IgD-negative memory B cell (primary cell): Measurements from ENCODE around the gene MYH11. TPM values are rescaled to one million over a fixed set of nuclear protein-coding genes. Genes with fewer than 3 reads are reported as not detected.
"Not testable (repeated sequence)": the region's sequence is repeated elsewhere in the genome, so short reads cannot be mapped to it uniquely, and the experiment has no call there.

Experiments
- H3K27ac Mint-ChIP-seq, 3 donors: one replicate each; pipeline ENCODE4 v1.8.0; 2020 to 2022; ENCODE audit warnings: mild to moderate bottlenecking in 3 of 3, mixed read lengths in 3 of 3, moderate library complexity in 1 of 3
- H3K27me3 Mint-ChIP-seq: one replicate; pipeline ENCODE4 v1.8.0; 2021; ENCODE audit warnings: mixed read lengths
- H3K36me3 Mint-ChIP-seq: one replicate; pipeline ENCODE4 v1.8.0; 2020; ENCODE audit warnings: mild to moderate bottlenecking, mixed read lengths
- H3K4me1 Mint-ChIP-seq, 3 donors: one replicate each; pipeline ENCODE4 v1.8.0; 2020 to 2022; ENCODE audit warnings: mixed read lengths in 3 of 3, mild to moderate bottlenecking in 1 of 3
- H3K4me3 Mint-ChIP-seq, 4 donors: one replicate each; pipeline ENCODE4 v1.8.0; 2020 to 2022; ENCODE audit warnings: mild to moderate bottlenecking in 4 of 4, mixed read lengths in 4 of 4, moderate library complexity in 3 of 4
- H3K9me3 Mint-ChIP-seq, 3 donors: one replicate each; pipeline ENCODE4 v1.8.0; 2020 to 2021; ENCODE audit warnings: mixed read lengths in 3 of 3, mild to moderate bottlenecking in 1 of 3
- polyA plus RNA-seq: library from polyadenylated mRNA; unstranded; fragments of 300-500 nt; fragmentation: Illumina TruSeq; gene quantifications from one replicate; pipeline ENCODE4 v1.2.3, GENCODE V29; 2021

Gene MYH11
- polyA plus RNA-seq, 1 donor from 2014 or later, result 3.9 TPM

DNA sequence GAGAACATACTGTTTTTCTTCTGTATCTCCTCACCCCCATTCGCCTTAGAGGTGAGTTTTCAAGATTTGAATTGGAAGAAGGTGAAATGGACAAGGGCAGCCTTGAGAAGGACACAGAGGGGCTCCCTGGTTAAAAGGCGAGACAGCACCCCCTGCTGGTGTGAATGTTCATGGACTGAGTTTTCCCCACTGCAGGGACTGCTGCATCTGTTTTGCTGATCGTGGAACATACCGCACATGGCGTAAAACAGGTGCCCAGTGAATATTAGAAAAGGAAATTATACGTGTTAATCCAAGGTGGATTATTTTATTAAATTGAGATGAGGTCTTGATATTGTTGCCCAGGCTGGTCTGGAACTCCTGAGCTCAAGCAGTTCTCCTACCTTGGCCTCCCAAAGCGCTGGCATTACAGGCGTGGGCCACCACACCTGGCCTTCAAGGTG is 152.3 kb downstream of the MYH11 start:
- H3K27me3 Mint-ChIP-seq, result no peaks in the 10 kb centered on the region
- H3K4me3 Mint-ChIP-seq, result no peak overlapping the region
- no peaks in the 10 kb centered on the region for H3K9me3 Mint-ChIP-seq
- H3K4me1 Mint-ChIP-seq, result peaks cover 3 to 5% (median 4%) of the 10 kb centered on the region in 3 donors
- peak overlapping the region in 2 of 3 donors; percentile 45 to 71 for H3K27ac Mint-ChIP-seq
- peaks cover 2% of the 10 kb centered on the region for H3K36me3 Mint-ChIP-seq

GRCh38 chr16:15703029-15703736 is 153.6 kb downstream of the MYH11 start:
- no peaks in the 10 kb centered on the region for H3K27me3 Mint-ChIP-seq
- no peaks in the 10 kb centered on the region for H3K9me3 Mint-ChIP-seq
- peaks cover 2% of the 10 kb centered on the region for H3K36me3 Mint-ChIP-seq
- no peak overlapping the region for H3K4me3 Mint-ChIP-seq
- peaks cover 3 to 5% (median 4%) of the 10 kb centered on the region in 3 donors for H3K4me1 Mint-ChIP-seq
- peak overlapping the region; percentile 58 to 67 (median 67) for H3K27ac Mint-ChIP-seq

GRCh38 chr16:15701975-15702970 is 154.6 kb downstream of the MYH11 start:
- H3K9me3 Mint-ChIP-seq, result no peaks in the 10 kb centered on the region
- H3K4me3 Mint-ChIP-seq, result no peak overlapping the region
- peaks cover 2% of the 10 kb centered on the region for H3K36me3 Mint-ChIP-seq
- peaks cover 3 to 5% (median 4%) of the 10 kb centered on the region in 3 donors for H3K4me1 Mint-ChIP-seq
- no peaks in the 10 kb centered on the region for H3K27me3 Mint-ChIP-seq
- H3K27ac Mint-ChIP-seq, result peak overlapping the region; percentile 58 to 84 (median 67)

GRCh38 chr16:15701367-15701766 is 155.5 kb downstream of the MYH11 start:
- Mint-ChIP-seq H3K4me1 (peaks cover 3 to 5% (median 4%) of the 10 kb centered on the region in 3 donors), H3K27me3 (no peaks in the 10 kb centered on the region), H3K4me3 (no peak overlapping the region), H3K36me3 (peaks cover 2% of the 10 kb centered on the region), H3K9me3 (no peaks in the 10 kb centered on the region), H3K27ac (no peak overlapping the region)

- no peak overlapping the region for H3K4me3 Mint-ChIP-seq
- no peaks in the 10 kb centered on the region for H3K36me3 Mint-ChIP-seq
- no peak overlapping the region for H3K27ac Mint-ChIP-seq
- H3K9me3 Mint-ChIP-seq, result no peaks in the 10 kb centered on the region
- peaks cover 3 to 5% (median 4%) of the 10 kb centered on the region in 3 donors for H3K4me1 Mint-ChIP-seq
- H3K27me3 Mint-ChIP-seq, result no peaks in the 10 kb centered on the region
Observed at GRCh38 chr16:15699819-15700218, 157.0 kb downstream of the MYH11 start.

DNA sequence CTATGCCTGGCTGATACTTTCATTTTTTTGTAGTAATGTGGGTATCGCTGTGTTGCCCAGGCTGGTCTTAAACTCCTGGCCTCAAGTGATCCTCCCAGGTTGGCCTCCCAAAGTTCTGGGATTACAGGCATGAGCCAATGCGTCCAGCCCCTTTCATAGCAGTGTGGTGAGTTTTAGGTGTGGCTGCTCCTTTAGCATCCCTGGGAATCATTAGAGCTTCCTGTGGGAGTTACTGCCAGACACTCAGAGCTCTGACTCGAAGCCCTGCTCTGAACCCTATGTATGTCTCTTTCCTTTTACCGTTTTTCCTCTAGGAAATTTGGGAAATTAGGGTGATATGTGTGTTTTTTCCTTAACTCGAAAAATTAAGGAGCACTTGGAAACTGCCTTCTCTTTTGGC is 162.3 kb downstream of the MYH11 start:
- peak overlapping the region in 1 of 3 donors; percentile 46 for H3K27ac Mint-ChIP-seq
- H3K4me3 Mint-ChIP-seq, result no peak overlapping the region
- H3K4me1 Mint-ChIP-seq, result peaks cover 0 to 2% (median 0%) of the 10 kb centered on the region in 3 donors
- no peaks in the 10 kb centered on the region for H3K9me3 Mint-ChIP-seq
- H3K36me3 Mint-ChIP-seq, result no peaks in the 10 kb centered on the region
- H3K27me3 Mint-ChIP-seq, result no peaks in the 10 kb centered on the region

DNA sequence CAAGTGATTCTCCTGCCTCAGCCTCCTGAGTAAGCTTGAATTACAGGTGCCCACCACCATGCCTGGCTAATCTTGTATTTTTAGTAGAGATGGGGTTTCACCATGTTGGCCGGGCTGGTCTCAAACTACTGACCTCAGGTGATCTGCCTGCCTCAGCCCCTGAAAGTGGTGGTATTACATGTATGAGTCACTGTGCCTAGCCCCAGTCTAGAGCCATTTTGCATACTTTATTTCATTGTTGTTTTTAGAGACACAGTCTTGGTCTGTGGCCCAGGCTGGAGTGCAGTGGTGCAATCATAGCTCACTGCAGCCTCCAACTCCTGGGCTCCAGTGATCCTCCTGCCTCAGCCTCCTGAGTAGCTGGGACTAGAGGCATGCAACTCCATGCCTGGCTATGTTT is 164.3 kb downstream of the MYH11 start:
- H3K27ac Mint-ChIP-seq, H3K4me3 Mint-ChIP-seq, H3K4me1 Mint-ChIP-seq, H3K9me3 Mint-ChIP-seq, H3K27me3 Mint-ChIP-seq, H3K36me3 Mint-ChIP-seq: not testable (repeated sequence)

- Mint-ChIP-seq H3K27me3 (no peaks in the 10 kb centered on the region), H3K4me1 (peaks cover 0 to 2% (median 0%) of the 10 kb centered on the region in 3 donors), H3K27ac (no peak overlapping the region), H3K4me3 (no peak overlapping the region), H3K9me3 (no peaks in the 10 kb centered on the region), H3K36me3 (peaks cover 5% of the 10 kb centered on the region)
Observed at GRCh38 chr16:15691046-15691445, 165.8 kb downstream of the MYH11 start.

- no peak overlapping the region for H3K4me3 Mint-ChIP-seq
Observed at GRCh38 chr16:15690296-15690695, 166.5 kb downstream of the MYH11 start.

DNA sequence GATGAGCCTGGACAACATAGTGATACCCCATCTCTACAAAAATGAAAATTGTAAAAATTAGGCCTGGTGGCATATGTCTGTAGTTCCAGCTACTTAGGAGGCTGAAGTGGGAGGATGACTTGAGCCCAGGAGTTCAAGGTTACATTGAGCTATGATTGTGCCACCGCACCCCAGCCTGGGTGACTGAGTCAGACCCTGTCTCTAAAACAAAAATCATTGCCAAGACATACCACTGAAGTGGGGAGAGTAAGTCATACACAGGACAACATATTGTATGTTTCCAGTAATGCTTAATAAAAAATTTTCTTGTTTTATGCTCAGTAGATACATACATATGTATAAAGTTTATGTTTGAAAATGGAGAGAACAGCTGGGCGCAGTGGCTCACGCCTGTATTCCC is 167.5 kb downstream of the MYH11 start:
- Mint-ChIP-seq H3K9me3 (no peaks in the 10 kb centered on the region), H3K4me3 (peak overlapping the region in 1 of 4 donors; percentile 8), H3K27ac (peak overlapping the region in 1 of 3 donors; percentile 61), H3K27me3 (no peaks in the 10 kb centered on the region), H3K4me1 (peaks cover 0 to 2% (median 0%) of the 10 kb centered on the region in 3 donors), H3K36me3 (peaks cover 5% of the 10 kb centered on the region)

More at GRCh38 chr16:15690296-15690695, 166.5 kb downstream of the MYH11 start:
- Mint-ChIP-seq H3K27ac (no peak overlapping the region), H3K9me3 (no peaks in the 10 kb centered on the region), H3K36me3 (peaks cover 5% of the 10 kb centered on the region), H3K27me3 (no peaks in the 10 kb centered on the region), H3K4me1 (peaks cover 0 to 2% (median 0%) of the 10 kb centered on the region in 3 donors)

- Mint-ChIP-seq H3K4me3 (no peak overlapping the region), H3K4me1 (peaks cover 0 to 5% (median 4%) of the 10 kb centered on the region in 3 donors), H3K36me3 (peaks cover 5% of the 10 kb centered on the region), H3K27ac (no peak overlapping the region), H3K27me3 (no peaks in the 10 kb centered on the region), H3K9me3 (no peaks in the 10 kb centered on the region)
Observed at GRCh38 chr16:15686287-15686686, 170.5 kb downstream of the MYH11 start.

- H3K4me3 Mint-ChIP-seq, result no peak overlapping the region
- peaks cover 4 to 6% (median 5%) of the 10 kb centered on the region in 3 donors for H3K4me1 Mint-ChIP-seq
- H3K36me3 Mint-ChIP-seq, result no peaks in the 10 kb centered on the region
- no peaks in the 10 kb centered on the region for H3K9me3 Mint-ChIP-seq
- peak overlapping the region in 2 of 3 donors; percentile 9 to 73 for H3K27ac Mint-ChIP-seq
- H3K27me3 Mint-ChIP-seq, result no peaks in the 10 kb centered on the region
Observed at GRCh38 chr16:15682105-15682570, 174.7 kb downstream of the MYH11 start.

DNA sequence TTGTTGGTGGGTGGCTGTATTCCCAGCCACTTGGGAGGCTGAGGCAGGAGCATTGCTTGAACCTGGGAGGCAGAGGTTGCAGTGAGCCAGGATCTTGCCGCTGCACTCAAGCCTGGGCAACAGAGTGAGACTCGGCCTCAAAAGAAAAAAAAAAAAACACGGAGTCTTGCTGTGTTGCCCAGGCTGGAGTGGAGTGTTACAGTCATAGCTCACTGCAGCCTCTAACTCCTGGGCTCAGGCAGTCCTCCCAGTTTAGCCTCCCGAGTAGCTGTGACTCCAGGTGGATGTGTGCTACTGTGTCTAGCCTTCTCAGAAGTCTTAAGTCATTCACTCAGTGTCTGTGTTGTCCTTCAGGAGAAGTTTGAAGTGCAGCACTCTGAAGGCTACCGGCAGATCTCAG is 179.4 kb downstream of the MYH11 start:
- no peaks in the 10 kb centered on the region for H3K27me3 Mint-ChIP-seq
- no peak overlapping the region for H3K4me3 Mint-ChIP-seq
- peaks cover 2% of the 10 kb centered on the region for H3K36me3 Mint-ChIP-seq
- H3K27ac Mint-ChIP-seq, result peak overlapping the region in 1 of 3 donors; percentile 76
- peaks cover 10 to 21% (median 18%) of the 10 kb centered on the region in 3 donors for H3K4me1 Mint-ChIP-seq
- H3K9me3 Mint-ChIP-seq, result no peaks in the 10 kb centered on the region

- no peaks in the 10 kb centered on the region for H3K9me3 Mint-ChIP-seq
- H3K36me3 Mint-ChIP-seq, result peaks cover 2% of the 10 kb centered on the region
- no peaks in the 10 kb centered on the region for H3K27me3 Mint-ChIP-seq
- peak overlapping the region in 1 of 3 donors; percentile 12 for H3K27ac Mint-ChIP-seq
- H3K4me1 Mint-ChIP-seq, result peaks cover 5 to 21% (median 16%) of the 10 kb centered on the region in 3 donors
- peak overlapping the region in 1 of 4 donors; percentile 52 for H3K4me3 Mint-ChIP-seq
Observed at GRCh38 chr16:15676506-15676905, 180.3 kb downstream of the MYH11 start.

DNA sequence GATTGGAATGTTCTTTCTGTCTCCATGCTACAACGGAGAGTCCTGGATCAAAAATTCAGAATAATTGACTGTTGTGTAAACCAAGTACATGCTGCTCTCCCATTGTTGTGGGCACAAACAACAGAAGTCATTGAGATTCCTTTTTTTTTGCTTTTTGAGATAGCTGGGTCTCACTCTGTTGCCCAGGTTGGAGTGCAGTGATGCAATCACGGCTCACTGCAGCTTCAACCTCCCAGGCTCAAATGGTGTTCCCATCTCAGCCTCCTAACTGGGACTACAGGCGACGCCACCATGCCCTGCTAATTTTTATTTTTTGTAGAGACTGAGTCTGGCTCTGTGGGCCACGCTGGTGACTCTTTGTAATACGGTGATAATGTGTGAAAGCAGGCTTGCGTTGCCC is 182.3 kb downstream of the MYH11 start:
- Mint-ChIP-seq H3K9me3 (no peaks in the 10 kb centered on the region), H3K36me3 (peaks cover 4% of the 10 kb centered on the region), H3K4me3 (peak overlapping the region in 1 of 4 donors; percentile 60), H3K27ac (peak overlapping the region; percentile 79 to 94 (median 80)), H3K27me3 (no peaks in the 10 kb centered on the region), H3K4me1 (peaks cover 5 to 21% (median 16%) of the 10 kb centered on the region in 3 donors)
